ENCODE data around the gene TIAL1. TPM values are rescaled to one million over a fixed set of nuclear protein-coding genes. Genes with fewer than 3 reads are reported as not detected.
A peak's percentile ranks its signal among the peaks of the same experiment; 100 is the strongest.

TIAL1 gene
- total RNA-seq, 1 experiment from 2014 or later: 94.1 TPM

DNA sequence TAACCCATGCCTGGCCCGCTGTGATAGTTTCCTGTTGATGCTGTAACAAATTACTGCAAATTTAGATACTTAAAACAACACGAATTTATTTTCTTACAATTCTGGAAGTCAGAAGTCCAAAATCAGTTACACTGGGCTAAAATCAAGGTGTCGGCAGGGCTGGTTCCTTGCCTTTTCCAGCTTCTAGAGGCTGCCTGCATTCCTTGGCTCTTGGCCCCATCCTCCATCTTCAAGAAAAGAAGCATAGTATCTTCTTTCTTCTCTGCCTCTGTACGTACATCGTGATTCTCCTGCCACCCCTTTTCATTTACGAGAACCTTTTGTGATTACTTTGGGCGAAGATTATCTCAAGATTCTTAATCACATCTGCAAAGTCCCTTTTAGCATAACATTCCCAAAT, 1.6 kb upstream of the TIAL1 start:
- no peak overlapping the region for H3K27ac ChIP-seq
- no TSS peak for BruUV-seq (replicated peaks)
- CTCF ChIA-PET: no interaction called here
- no peaks in the 10 kb centered on the region for H3K9me2 ChIP-seq (ENCODE audit: insufficient read depth)
- TF ChIP-seq, protein P1, sequence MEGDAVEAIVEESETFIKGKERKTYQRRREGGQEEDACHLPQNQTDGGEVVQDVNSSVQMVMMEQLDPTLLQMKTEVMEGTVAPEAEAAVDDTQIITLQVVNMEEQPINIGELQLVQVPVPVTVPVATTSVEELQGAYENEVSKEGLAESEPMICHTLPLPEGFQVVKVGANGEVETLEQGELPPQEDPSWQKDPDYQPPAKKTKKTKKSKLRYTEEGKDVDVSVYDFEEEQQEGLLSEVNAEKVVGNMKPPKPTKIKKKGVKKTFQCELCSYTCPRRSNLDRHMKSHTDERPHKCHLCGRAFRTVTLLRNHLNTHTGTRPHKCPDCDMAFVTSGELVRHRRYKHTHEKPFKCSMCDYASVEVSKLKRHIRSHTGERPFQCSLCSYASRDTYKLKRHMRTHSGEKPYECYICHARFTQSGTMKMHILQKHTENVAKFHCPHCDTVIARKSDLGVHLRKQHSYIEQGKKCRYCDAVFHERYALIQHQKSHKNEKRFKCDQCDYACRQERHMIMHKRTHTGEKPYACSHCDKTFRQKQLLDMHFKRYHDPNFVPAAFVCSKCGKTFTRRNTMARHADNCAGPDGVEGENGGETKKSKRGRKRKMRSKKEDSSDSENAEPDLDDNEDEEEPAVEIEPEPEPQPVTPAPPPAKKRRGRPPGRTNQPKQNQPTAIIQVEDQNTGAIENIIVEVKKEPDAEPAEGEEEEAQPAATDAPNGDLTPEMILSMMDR (conservative IDR thresholded peaks at IDR 0.05): no peak
- TF ChIP-seq EZH2 (IDR thresholded peaks at IDR 0.05; ENCODE audit: low read depth): no peak
- intact Hi-C loops (cut with micrococcal nuclease; ENCODE audit: unreplicated experiment): no loop called here
- peaks cover 18% of the 10 kb centered on the region for H4K20me1 ChIP-seq (ENCODE audit: insufficient read depth)
- H3K4me1 ChIP-seq (replicated peaks; ENCODE audit: insufficient read depth): peaks cover 19% of the 10 kb centered on the region
- no peak for DNase-seq
- peaks cover 29% of the 10 kb centered on the region for H3K79me2 ChIP-seq (ENCODE audit: low read depth)
- H3F3A ChIP-seq (ENCODE audit: insufficient read depth, low read depth): no peaks in the 10 kb centered on the region
- no peak overlapping the region for H2AFZ ChIP-seq
- POLR2A ChIA-PET (ENCODE audit: unreplicated experiment): no interaction called here
- no peak overlapping the region for H3K4me2 ChIP-seq
- H3K4me3 ChIP-seq: no peak overlapping the region
- 0 out of 2 replicates have a peak, but pooled peaks cover 8% of the 10 kb centered on the region for H3K36me3 ChIP-seq (ENCODE audit: low read depth)
- no peaks in the 10 kb centered on the region for H3K9me3 ChIP-seq (ENCODE audit: insufficient read depth, low read depth)
- H3K27me3 ChIP-seq (ENCODE audit: insufficient read depth, low read depth): no peaks in the 10 kb centered on the region

DNA sequence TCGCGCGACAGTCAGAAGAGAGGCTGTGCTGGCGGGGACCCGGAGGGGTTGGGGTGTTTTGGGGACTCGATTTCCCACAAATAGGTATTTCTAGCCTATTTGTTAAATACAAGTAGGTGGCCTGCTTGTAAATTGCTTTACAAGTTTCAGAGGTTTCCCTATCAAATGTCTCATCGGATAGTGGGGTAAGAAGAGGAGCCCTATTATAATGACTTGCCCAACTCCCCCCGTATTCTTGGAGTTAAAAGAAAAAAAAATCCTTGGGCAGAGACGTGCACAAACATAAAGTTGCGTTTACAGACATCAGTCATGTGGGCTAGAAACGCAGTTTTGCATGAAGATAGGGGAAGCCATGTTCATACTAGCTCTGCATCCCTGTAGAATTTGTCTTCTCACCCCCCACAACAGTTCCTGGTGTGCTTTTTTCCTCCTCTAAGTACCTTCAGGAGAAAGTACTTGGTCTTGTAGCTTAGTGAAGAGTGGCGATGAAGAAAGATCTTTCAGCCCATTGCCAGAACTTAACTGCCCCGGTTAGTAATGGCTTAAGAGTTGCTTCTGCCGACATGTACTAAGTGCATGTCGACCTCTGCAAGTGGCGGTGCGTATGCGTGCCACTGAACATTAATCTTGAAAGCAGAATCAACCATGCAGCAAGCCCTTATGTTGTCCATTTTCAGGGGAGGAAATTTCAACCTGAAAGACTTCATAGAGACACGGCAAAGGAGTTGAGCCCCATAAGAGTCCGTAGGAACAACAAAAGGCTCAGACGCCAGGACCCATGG, 832 bp upstream of the TIAL1 start:
- H3K79me2 ChIP-seq (ENCODE audit: low read depth): peaks cover 37% of the 10 kb centered on the region
- peak overlapping the region; percentile 75 for H2AFZ ChIP-seq
- BruUV-seq (replicated peaks): TSS peak; percentile 87
- 0 out of 2 replicates have a peak, but pooled peaks cover 8% of the 10 kb centered on the region for H3K36me3 ChIP-seq (ENCODE audit: low read depth)
- peak overlapping the region; percentile 79 for H3K4me3 ChIP-seq
- H3K9me2 ChIP-seq (ENCODE audit: insufficient read depth): no peaks in the 10 kb centered on the region
- H3K27ac ChIP-seq: peak overlapping the region; percentile 92
- H3K9me3 ChIP-seq (ENCODE audit: insufficient read depth, low read depth): no peaks in the 10 kb centered on the region
- no peaks in the 10 kb centered on the region for H3F3A ChIP-seq (ENCODE audit: insufficient read depth, low read depth)
- H3K4me2 ChIP-seq: peak overlapping the region; percentile 88
- POLR2A ChIA-PET (ENCODE audit: unreplicated experiment): interaction anchor here (0.7 kb wide), 1 partner anchor 75 kb away, joined by 6 read pairs; no protein-coding TSS in a partner anchor
- intact Hi-C loops (cut with micrococcal nuclease; ENCODE audit: unreplicated experiment): loop anchor here (2.0 kb wide), 2 partner anchors 81 to 127 kb away; no protein-coding TSS in a partner anchor
- CTCF ChIA-PET: interaction anchor here (1.0 kb wide), 1 partner anchor 390 kb away, joined by 3 read pairs; the partner anchor contains the start of gene GRK5
- no peaks in the 10 kb centered on the region for H3K27me3 ChIP-seq (ENCODE audit: insufficient read depth, low read depth)
- peaks cover 26% of the 10 kb centered on the region for H4K20me1 ChIP-seq (ENCODE audit: insufficient read depth)
- no peak for TF ChIP-seq EZH2 (IDR thresholded peaks at IDR 0.05; ENCODE audit: low read depth)
- TF ChIP-seq, protein P1 (conservative IDR thresholded peaks at IDR 0.05): no peak
- H3K4me1 ChIP-seq (replicated peaks; ENCODE audit: insufficient read depth): peaks cover 27% of the 10 kb centered on the region
- DNase-seq: no peak

DNA sequence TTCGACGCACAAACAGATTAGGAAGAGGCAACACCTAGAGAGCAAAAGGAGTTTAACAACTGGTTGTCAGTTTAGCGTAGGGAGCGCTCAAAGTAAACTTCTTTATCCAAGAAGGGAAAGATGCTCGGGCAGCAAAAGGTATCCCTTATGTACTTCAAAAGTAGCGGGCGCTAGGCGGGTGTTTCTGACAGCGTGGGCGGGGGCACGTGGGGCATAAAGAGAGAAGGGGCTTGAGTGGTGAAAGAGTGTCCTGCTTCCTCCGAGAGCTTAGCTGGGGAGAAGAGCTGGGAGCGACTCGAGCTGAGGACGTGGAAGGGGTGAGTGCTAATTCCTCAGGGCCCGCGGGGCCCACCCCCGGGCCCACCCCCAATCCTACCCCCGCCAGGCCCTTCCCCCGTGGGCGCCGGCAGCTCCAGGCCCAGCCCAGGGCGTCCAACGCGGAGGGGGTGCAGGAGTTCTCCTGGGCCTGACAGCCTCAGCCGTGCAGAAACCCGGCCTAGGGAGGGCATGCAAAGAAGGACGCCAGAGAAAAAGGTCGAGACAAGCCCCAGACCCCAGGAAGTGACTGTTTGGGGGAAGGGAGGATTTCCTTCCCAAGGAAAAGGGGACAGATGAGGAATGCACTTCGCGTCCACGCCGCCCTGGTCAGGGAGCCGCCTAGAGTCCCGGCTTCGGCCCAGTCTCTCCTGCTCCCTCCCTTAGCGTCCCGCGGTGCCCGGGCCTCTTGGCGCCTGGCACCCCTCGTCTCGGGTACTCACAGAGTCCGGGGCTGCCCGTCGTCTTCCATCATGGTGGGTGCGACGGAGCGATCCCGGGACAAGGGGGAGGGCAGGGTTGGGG, 868 bp downstream of the TIAL1 start:
- Histone ChIP-seq H3K27ac (peak overlapping the region; percentile 92), H4K20me1 (ENCODE audit: insufficient read depth) (peaks cover 36% of the 10 kb centered on the region), H3K4me2 (peak overlapping the region; percentile 98), H3F3A (ENCODE audit: insufficient read depth, low read depth) (no peaks in the 10 kb centered on the region), H3K79me2 (ENCODE audit: low read depth) (peaks cover 54% of the 10 kb centered on the region), H3K4me1 (replicated peaks; ENCODE audit: insufficient read depth) (peaks cover 36% of the 10 kb centered on the region), H3K4me3 (peak overlapping the region; percentile 79), H3K27me3 (ENCODE audit: insufficient read depth, low read depth) (no peaks in the 10 kb centered on the region), H3K36me3 (ENCODE audit: low read depth) (peaks cover 8% of the 10 kb centered on the region; the same call in 1 of the 2 replicates), H2AFZ (peak overlapping the region; percentile 75; the same call in 1 of the 2 replicates), H3K9me2 (ENCODE audit: insufficient read depth) (no peaks in the 10 kb centered on the region), H3K9me3 (ENCODE audit: insufficient read depth, low read depth) (no peaks in the 10 kb centered on the region)
- peak in 1 of 2 experiments; percentile 7 for DNase-seq
- POLR2A ChIA-PET (ENCODE audit: unreplicated experiment): interaction anchor here (0.6 to 0.7 kb wide), 2 partner anchors 40 to 264 kb away, joined by 8 to 9 read pairs; no protein-coding TSS in a partner anchor
- no TSS peak for BruUV-seq (replicated peaks)
- TF ChIP-seq, protein P1 (conservative IDR thresholded peaks at IDR 0.05): no peak
- TF ChIP-seq EZH2 (IDR thresholded peaks at IDR 0.05; ENCODE audit: low read depth): no peak
- intact Hi-C loops (cut with micrococcal nuclease; ENCODE audit: unreplicated experiment): loop anchor here (2.0 kb wide), 2 partner anchors 79 to 129 kb away; no protein-coding TSS in a partner anchor
- CTCF ChIA-PET: interaction anchor here (0.7 kb wide), 1 partner anchor 11 kb away, joined by 3 read pairs; no protein-coding TSS in a partner anchor
